Skeletal muscle tissue (tissue), 4 donors: ENCODE measurements around the gene HYDIN. TPM values are rescaled to one million over a fixed set of nuclear protein-coding genes. Genes with fewer than 3 reads are reported as not detected.
"Not testable (repeated sequence)": the region's sequence is repeated elsewhere in the genome, so short reads cannot be mapped to it uniquely, and the experiment has no call there.

ENCODE experiments used
- H3K27ac ChIP-seq: one replicate; pipeline ENCODE4 v1.7.0; 2013; ENCODE audit warnings: mild to moderate bottlenecking, low read depth, low read length, inconsistent platforms
- H3K27me3 ChIP-seq, 3 donors: one replicate each; pipeline ENCODE4 v1.7.0; 2013; ENCODE audit warnings: low read length in 3 of 3; ENCODE audit not compliant: control insufficient read depth in 3 of 3, insufficient read depth in 3 of 3
- H3K36me3 ChIP-seq, 3 donors: one replicate each; pipeline ENCODE4 v1.7.0; 2013; ENCODE audit warnings: low read length in 3 of 3; ENCODE audit not compliant: control insufficient read depth in 3 of 3, insufficient read depth in 3 of 3
- H3K4me1 ChIP-seq, 3 donors: one replicate each; pipeline ENCODE4 v1.7.0; 2013; ENCODE audit warnings: low read length in 3 of 3, mild to moderate bottlenecking in 3 of 3; ENCODE audit not compliant: control insufficient read depth in 3 of 3, insufficient read depth in 3 of 3
- H3K4me3 ChIP-seq, 3 donors: one replicate each; pipeline ENCODE4 v1.7.0; 2013; ENCODE audit warnings: low read length in 3 of 3
- H3K9ac ChIP-seq, 3 donors: one replicate each; pipeline ENCODE4 v1.7.0; 2013; ENCODE audit warnings: low read length in 3 of 3, mild to moderate bottlenecking in 3 of 3, moderate library complexity in 2 of 3, low read depth in 1 of 3
- H3K9me3 ChIP-seq, 3 donors: one replicate each; pipeline ENCODE4 v1.7.0; 2013; ENCODE audit warnings: low read length in 3 of 3; ENCODE audit not compliant: control insufficient read depth in 3 of 3
- total RNA-seq: library from RNA; depleted of rRNA; stranded (reverse); fragments of >200 nt; gene quantifications from one replicate; pipeline ENCODE4 v1.2.3, GENCODE V29; 2014
- donor health status: Osteomylitis.

The HYDIN gene
- total RNA-seq, 1 donor from 2014 or later = 3.7 TPM

GRCh38 chr16:71151654-71152053, 78.9 kb downstream of the HYDIN start:
- not testable (repeated sequence) for H3K27me3 ChIP-seq, H3K9ac ChIP-seq, H3K36me3 ChIP-seq, H3K27ac ChIP-seq, H3K4me1 ChIP-seq, H3K9me3 ChIP-seq, H3K4me3 ChIP-seq

DNA sequence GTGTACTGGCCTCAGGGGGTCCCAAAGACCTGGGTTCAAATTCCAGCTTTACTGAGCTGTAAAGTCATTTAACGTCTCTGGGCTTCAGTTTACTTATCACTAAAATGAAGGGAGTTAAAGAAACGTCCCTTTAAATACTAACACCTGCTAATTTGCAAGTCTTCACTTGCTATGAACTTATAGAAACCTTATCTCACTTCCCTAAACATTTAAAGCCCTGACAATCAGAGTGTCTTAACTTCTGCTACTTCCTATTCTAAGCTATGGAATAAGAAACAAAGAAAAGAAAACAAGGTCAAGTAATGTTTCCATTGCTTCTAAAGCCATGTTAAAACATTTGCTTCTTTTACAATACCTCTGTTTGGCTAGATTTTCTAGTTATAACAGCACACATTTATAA, 87.3 kb downstream of the HYDIN start:
- not testable (repeated sequence) for H3K4me3 ChIP-seq, H3K27ac ChIP-seq, H3K27me3 ChIP-seq, H3K9me3 ChIP-seq, H3K9ac ChIP-seq, H3K36me3 ChIP-seq, H3K4me1 ChIP-seq

DNA sequence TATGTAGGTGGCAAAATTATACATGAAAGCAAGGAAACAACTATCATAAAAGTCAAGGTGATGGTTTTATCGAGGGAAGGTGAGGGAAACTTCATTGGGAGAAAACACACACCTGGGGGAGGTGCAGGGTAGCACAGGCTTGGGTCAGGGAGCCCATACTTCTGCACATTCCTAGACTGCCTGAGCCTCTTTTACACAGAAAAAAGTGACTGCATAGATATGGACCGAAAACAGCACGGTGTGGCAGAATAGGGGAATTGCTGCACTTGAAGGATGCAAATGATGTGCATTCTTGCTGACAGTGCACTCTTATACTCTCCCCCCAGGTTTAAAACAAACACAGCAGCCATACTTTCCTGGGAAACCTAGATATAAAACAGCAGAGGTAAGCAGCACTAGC, 120.0 kb downstream of the HYDIN start:
- H3K27me3 ChIP-seq, H3K4me3 ChIP-seq, H3K36me3 ChIP-seq, H3K27ac ChIP-seq, H3K4me1 ChIP-seq, H3K9ac ChIP-seq, H3K9me3 ChIP-seq: not testable (repeated sequence)

DNA sequence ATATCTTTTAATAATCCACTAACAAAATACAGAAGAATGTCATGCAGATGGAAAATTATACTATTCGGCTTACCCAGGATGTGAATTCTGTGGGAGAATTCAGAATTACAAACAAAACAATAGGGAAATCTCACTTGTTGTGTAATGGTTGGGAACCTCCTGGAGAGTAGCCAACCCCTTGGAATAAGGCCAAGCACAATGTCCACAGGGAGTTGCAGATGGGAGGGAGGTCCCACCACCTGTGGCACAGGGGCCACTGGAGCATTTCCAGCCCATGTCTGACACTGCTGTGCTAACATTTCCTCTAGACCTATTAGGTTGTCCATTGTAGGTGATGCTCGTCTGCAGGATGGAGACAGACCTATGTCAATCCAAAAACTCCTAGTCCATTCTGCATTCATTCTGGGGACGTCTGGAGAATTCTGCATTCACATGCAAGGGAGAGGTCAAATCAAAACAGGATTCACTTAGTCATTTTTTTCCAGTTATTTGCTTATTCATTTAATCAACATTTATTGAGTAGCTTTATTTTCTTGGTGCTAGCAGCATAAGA, 120.8 kb downstream of the HYDIN start:
- not testable (repeated sequence) for H3K27ac ChIP-seq, H3K4me1 ChIP-seq, H3K36me3 ChIP-seq, H3K9ac ChIP-seq, H3K27me3 ChIP-seq, H3K9me3 ChIP-seq, H3K4me3 ChIP-seq

- H3K4me1 ChIP-seq, H3K4me3 ChIP-seq, H3K36me3 ChIP-seq, H3K27ac ChIP-seq, H3K27me3 ChIP-seq, H3K9me3 ChIP-seq, H3K9ac ChIP-seq: not testable (repeated sequence)
Observed at GRCh38 chr16:71105881-71106280, 124.6 kb downstream of the HYDIN start.

DNA sequence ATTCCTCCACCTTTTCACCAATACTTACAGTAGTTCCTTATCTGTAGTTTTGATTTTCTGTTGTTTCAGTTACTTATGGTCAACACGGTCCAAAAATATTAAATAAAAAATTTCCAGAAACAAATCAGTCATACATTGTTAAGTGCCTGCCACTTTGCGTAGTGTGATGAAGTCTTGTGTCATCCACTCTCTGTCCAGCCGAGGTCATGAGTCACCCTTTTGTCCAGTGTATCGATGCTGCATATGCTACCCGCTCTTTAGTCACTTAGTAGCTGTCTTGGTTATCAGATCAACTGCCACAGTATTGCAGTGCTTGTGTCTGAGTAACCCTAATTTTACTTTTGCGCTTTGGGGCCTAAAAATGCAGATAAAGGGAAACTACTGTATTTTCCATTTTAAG, 146.9 kb downstream of the HYDIN start:
- not testable (repeated sequence) for H3K9me3 ChIP-seq, H3K36me3 ChIP-seq, H3K9ac ChIP-seq, H3K4me3 ChIP-seq, H3K27ac ChIP-seq, H3K27me3 ChIP-seq, H3K4me1 ChIP-seq

- not testable (repeated sequence) for H3K27me3 ChIP-seq, H3K36me3 ChIP-seq, H3K9ac ChIP-seq, H3K4me3 ChIP-seq, H3K4me1 ChIP-seq, H3K27ac ChIP-seq, H3K9me3 ChIP-seq
Observed at GRCh38 chr16:71080777-71081176, 149.7 kb downstream of the HYDIN start.

GRCh38 chr16:71080262-71080661, 150.3 kb downstream of the HYDIN start:
- H3K27ac ChIP-seq, H3K4me1 ChIP-seq, H3K9me3 ChIP-seq, H3K9ac ChIP-seq, H3K27me3 ChIP-seq, H3K36me3 ChIP-seq, H3K4me3 ChIP-seq: not testable (repeated sequence)

DNA sequence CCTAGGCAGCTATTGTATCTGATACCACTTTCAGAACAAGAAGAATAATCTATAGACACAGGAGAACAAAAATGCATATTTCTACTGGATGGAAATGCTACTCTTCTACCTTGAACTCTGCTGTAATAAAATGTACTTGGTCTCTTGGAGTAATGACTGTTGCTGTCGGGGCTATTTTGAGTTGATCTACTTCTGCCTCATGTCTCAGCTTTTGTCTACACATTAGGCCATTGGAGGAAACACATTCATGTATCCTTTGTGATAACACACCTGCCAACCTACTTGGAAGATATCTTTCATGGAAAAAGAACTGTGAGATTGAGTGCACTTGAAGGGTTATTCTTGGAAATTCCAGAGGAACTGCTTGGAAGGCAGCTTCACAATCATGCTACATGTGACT, 159.9 kb downstream of the HYDIN start:
- not testable (repeated sequence) for H3K9ac ChIP-seq, H3K4me3 ChIP-seq, H3K27me3 ChIP-seq, H3K27ac ChIP-seq, H3K9me3 ChIP-seq, H3K4me1 ChIP-seq, H3K36me3 ChIP-seq

DNA sequence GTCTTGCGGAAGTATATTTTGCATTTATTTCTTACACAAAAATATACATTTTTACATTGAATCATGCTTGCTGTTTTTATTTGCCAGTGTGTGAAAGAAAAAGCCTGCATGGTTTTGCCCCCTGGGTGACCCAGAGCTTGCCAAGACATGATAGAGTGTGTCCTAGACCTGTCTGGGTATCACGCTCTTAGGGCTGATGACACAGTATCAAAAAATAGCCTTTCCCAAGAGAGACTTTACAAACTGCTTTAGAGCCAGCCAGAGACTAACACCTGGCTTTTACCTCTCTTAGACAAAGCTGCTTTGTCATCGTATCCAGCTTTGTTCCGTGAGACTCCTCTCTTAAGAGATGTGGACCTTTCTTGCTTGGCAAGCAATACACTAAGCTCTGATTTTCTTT, 160.7 kb downstream of the HYDIN start:
- not testable (repeated sequence) for H3K4me3 ChIP-seq, H3K36me3 ChIP-seq, H3K27me3 ChIP-seq, H3K9ac ChIP-seq, H3K27ac ChIP-seq, H3K4me1 ChIP-seq, H3K9me3 ChIP-seq

GRCh38 chr16:71053897-71054609, 176.5 kb downstream of the HYDIN start:
- not testable (repeated sequence) for H3K4me3 ChIP-seq, H3K4me1 ChIP-seq, H3K36me3 ChIP-seq, H3K9me3 ChIP-seq, H3K27me3 ChIP-seq, H3K9ac ChIP-seq, H3K27ac ChIP-seq
